ENCODE measurements around the gene ZC3H7A.

ZC3H7A gene

GRCh38 chr16:11734653-11735043 lies 62.4 kb downstream of the ZC3H7A start:
- DNase-seq = no peak

DNA sequence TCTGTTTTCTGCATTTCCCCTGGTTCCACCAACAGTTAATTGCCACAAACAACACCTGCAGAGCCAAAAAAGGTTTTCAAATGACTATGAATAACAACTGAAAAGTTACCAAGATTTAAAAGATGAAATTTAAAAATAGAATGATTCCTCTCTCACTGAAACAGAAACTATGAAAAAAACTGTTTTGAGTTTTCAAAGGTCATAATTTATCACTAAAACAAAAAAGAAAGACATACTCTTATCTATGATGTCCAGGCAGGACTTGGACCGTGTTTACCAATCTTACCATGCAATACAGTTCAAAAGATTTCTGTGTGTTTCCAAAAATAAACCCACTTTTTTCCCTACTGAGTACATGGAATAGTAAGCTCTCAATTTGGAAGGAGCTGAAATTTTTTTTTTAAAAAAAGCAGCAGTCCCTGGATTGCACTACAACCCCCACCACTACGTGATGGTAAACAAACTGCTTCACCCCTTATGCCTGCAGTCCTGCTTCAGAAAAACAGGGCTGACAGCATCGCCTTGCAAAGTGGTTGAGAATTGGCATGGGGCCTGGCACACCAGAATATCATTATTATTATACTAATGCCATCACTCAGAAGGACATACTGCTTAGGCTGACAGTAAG lies 62.9 kb downstream of the ZC3H7A start:
- no peak for DNase-seq

- no peak for DNase-seq
Measured at GRCh38 chr16:11731222-11731621, 65.8 kb downstream of the ZC3H7A start.

DNA sequence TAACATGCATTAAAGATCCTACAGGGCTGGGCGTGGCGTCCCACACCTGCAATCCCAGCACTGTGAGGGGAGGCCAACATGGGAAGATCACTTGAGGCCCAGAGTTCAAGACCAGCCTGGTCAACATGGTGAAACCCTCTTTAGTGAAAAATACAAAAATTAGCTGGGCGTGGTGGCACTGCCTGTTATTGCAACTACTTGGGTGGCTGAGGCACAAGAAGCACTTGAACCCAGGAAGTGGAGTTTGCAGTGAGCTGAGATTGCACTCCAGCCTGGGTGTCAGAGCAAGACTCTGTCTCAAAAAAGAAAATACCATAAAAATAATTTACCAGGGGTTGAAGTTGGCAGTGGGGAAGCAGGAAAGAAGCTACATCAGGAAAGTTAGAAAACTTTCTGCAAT lies 67.3 kb downstream of the ZC3H7A start:
- DNase-seq = no peak

DNA sequence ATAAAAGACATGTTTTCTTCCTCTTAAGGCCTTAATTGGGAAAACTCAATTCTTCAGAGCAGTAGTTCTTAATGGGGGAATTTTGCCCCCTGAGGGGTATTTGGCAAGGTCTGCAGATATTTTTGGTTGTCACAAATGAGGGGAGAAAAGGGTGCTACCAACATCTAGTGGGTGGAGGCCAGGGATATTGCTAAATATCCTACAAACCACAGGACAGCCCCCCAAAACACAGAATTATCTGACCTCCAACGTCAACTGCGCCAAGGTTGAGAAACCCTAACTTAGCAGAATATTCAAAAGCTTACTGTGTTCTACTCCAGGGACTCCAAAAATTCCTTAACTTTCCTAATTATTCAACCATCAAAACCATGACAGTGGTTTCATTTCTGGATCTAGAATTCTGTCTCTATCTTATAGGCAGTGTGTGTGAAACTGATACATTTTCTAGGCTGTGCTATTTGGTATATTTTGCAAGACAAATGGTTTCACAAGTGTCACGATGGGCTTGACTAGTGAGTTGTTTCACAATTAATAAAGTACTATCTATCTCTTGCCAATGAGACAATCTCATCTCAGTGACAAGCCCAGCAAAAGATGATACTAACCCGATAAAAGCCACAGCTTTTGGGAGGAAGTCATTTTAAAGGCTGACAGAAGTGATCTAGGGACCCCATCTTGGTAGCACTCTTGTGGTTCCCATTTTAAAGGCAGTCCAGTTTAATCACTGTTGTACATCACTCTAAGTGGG lies 69.1 kb downstream of the ZC3H7A start:
- DNase-seq = no peak

GRCh38 chr16:11726008-11726407 lies 71.0 kb downstream of the ZC3H7A start:
- no peak for DNase-seq

DNA sequence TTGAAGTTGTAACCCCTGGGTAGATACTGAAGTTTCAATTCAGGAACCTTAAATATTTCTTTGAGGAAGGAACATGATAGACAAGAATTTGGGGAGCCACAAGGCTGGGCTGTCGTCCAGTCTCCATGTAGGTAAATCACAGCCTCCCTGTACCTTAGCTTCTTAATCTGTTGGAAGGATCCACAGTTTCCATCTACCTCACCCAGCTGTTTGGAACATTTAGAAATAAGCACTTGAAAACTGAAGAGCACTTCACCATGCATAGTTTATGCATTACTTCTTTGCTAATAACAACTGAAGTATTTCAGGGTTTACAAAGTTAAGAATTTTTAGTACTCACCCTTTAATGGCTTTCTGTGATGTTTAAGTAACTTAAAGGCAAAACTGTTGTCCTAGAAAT lies 71.6 kb downstream of the ZC3H7A start:
- DNase-seq = no peak

- no peak for DNase-seq
Measured at GRCh38 chr16:11722468-11722808, 74.6 kb downstream of the ZC3H7A start.

DNA sequence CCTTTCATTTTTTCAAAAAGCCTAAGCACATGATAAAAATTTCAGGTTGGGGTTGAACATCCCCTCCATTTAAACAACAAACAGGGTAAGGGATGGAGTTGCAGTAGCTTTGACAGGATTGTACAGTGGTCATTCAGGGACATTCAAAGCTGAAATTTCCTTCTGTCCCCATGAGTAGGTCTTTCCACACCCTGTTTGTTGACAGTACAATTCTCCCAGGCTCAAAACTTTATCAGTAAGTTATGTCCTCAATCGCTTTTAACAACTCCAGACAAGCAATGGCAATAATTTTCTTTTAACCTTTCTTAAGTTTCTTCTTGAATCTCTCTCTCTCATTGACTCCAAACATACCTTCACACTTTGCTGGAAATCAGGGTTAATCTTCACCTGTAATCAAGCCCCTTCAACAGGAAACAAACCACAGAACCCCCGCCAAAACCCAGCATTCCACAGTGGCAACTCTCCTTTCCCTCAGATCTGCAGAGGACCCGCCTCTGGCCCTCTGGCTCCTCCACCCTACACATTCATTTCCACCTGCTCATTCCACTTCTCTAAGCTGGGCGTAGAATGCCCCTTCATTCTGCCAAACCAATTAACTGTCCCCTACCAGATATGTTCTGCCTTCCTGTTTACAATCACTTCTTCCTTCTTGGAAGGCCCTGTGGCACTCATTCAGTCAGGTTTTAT lies 75.1 kb downstream of the ZC3H7A start:
- DNase-seq = no peak

- no peak for DNase-seq
Measured at GRCh38 chr16:11719762-11720161, 77.3 kb downstream of the ZC3H7A start.

- no peak for DNase-seq
Measured at GRCh38 chr16:11719171-11719570, 77.9 kb downstream of the ZC3H7A start.

- no peak for DNase-seq
Measured at GRCh38 chr16:11717811-11718210, 79.2 kb downstream of the ZC3H7A start.

DNA sequence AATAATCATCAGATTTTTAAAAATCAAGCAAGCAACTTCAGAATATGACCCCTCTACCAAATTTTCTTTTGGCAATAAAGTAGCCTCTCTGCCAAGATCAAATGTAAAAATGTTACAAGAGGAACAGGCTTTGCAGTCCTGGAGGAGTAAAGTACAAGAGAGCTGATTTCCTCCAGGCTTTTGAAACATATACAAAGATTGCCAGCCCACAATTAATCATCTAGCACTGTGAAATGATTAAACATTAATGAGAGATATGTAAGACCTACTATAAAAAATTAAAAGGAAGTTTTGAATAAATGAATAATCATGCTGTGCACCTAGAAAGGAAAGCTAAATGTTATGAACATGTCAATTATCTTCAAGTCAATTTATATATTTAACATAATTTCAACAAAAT lies 80.7 kb downstream of the ZC3H7A start:
- DNase-seq = no peak

- DNase-seq = no peak
Measured at GRCh38 chr16:11715246-11715947, 81.7 kb downstream of the ZC3H7A start.

- no peak for DNase-seq
Measured at GRCh38 chr16:11712122-11712521, 84.9 kb downstream of the ZC3H7A start.

GRCh38 chr16:11711662-11712061 lies 85.4 kb downstream of the ZC3H7A start:
- no peak for DNase-seq

DNA sequence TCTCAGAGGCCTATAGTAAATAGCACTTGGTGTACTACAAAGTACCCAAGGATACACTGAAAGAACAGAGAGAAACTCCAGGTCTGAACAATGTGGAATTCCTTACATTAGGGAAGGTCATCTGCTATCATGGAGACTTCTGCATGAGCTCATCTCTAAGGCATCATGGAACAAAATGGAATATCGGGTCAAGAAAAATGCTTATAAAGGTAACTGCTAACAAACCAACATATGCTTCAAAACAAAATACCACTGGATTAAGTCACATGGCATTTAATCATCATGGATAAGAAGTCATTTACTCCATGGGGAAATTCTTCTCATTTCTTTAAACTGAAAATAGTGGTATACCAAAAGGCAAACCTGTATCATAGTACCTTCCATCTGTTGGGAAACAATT lies 88.6 kb downstream of the ZC3H7A start:
- no peak for DNase-seq

DNA sequence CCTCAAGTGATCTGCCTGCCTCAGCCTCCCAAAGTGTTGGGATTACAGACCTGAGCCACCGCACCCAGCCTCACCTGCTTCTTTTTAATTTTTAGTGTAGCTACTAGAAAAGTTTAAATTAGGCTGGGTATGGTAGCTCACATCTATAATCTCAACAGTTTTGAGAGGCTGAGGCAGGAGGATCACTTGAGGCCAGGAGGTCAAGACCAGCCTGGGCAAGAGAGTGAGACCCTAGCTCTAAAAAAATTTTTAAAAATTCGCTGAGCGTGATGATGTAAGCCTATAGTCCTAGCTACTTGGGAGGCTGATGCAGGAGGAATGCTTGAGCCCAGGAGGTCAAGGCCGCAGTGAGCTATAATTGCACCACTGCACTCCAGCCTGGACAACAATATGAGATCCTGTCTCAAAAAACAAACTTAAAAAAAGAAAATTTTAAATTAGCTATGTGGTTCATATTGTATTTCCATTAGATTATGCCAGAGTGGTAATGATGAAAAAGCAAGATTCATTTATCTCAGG lies 89.3 kb downstream of the ZC3H7A start:
- no peak for DNase-seq

GRCh38 chr16:11706180-11706742 lies 90.8 kb downstream of the ZC3H7A start:
- no peak for DNase-seq

DNA sequence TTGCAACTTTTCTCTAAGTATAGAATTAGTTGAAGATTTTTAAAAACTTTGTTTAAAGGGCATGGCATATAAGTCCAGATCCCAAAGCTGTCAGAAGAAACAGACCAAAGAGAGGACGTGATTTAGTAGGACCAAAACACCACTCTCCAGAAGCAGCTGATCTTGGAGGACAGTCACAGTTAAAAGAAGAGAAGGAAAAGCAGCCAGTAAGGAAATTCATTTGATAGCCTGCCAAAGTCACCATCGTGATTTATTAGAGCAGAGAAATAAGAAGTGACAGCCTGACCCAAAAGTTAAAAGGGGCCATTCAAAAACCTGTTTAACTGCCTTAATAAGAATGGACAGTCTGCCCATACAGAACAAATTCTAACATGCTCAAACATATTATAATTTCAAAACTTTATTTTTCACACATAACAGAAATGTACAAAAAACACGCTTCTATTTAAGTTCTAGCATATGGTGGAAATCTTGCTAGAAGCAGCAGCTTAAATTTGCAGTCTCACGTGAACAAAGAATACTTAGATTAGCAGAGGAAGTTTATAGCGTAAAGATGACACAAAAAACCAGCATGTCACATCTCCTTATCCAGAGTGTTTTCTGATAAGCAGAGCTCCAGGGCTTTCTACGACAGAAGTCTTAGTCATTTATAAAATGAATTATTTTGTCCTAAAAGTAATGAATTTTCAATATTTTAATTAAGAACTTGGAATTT lies 91.6 kb downstream of the ZC3H7A start:
- no peak for DNase-seq
